Thymus (tissue), 14 donors: Measurements from ENCODE around the gene RANBP6. TPM values are rescaled to one million over a fixed set of nuclear protein-coding genes. Genes with fewer than 3 reads are reported as not detected.
"Not testable (repeated sequence)": the region's sequence is repeated elsewhere in the genome, so short reads cannot be mapped to it uniquely, and the experiment has no call there.

ENCODE experiments used
- DNase-seq, 9 donors: peaks; one replicate each; pipeline ENCODE4 v3.0.0-alpha.2; 2013; ENCODE audit warnings: low spot score in 9 of 9, low read depth in 6 of 9, missing footprints in 1 of 9
- H3K27ac ChIP-seq, 2 donors: one replicate each; pipeline ENCODE4 v1.5.1; 2013; ENCODE audit warnings: control low read depth in 1 of 2, low read depth in 1 of 2, low read length in 1 of 2, mild to moderate bottlenecking in 1 of 2, moderate library complexity in 1 of 2
- H3K27me3 ChIP-seq, 2 donors: one replicate each; pipeline ENCODE4 v1.5.1; 2013; ENCODE audit warnings: low read length in 1 of 2; ENCODE audit not compliant: control insufficient read depth in 2 of 2, insufficient read depth in 1 of 2
- H3K36me3 ChIP-seq, 2 donors: one replicate each; pipeline ENCODE4 v1.5.1; 2013; ENCODE audit warnings: low read length in 1 of 2, mild to moderate bottlenecking in 1 of 2, moderate library complexity in 1 of 2; ENCODE audit not compliant: control insufficient read depth in 2 of 2, insufficient read depth in 2 of 2
- H3K4me1 ChIP-seq, 2 donors: one replicate each; pipeline ENCODE4 v1.5.1; 2013; ENCODE audit warnings: low read length in 2 of 2; ENCODE audit not compliant: control insufficient read depth in 2 of 2, insufficient read depth in 2 of 2
- H3K4me3 ChIP-seq, 2 donors: one replicate each; pipeline ENCODE4 v1.5.1; 2013; ENCODE audit warnings: low read length in 2 of 2, control low read depth in 1 of 2, mild to moderate bottlenecking in 1 of 2
- H3K9me3 ChIP-seq, 2 donors: one replicate each; pipeline ENCODE4 v1.5.1; 2013; ENCODE audit warnings: low read length in 1 of 2, mild to moderate bottlenecking in 1 of 2; ENCODE audit not compliant: control insufficient read depth in 2 of 2, insufficient read depth in 1 of 2
- WGBS: extraction: QIAGEN DNeasy Blood & Tissue Kit; methylation state at CpG from one replicate; pipeline ENCODE4 v1.1.7; 2013; 5-methylcytosine and 5-hydroxymethylcytosine counted together
- long read RNA-seq, 10 donors: transcript quantifications; one replicate each; lab custom pipeline, GENCODE V29; 2026
- polyA plus RNA-seq: library from polyadenylated mRNA; stranded (reverse); fragments of 200-250 nt; gene quantifications from one replicate; pipeline ENCODE4 v1.2.3, GENCODE V29; 2013
- total RNA-seq: library from RNA; stranded (reverse); fragments of 120-200 nt; gene quantifications from one replicate; pipeline ENCODE4 v1.2.4, GENCODE V29; 2013
- donor health status: healthy.

RANBP6 gene
- total RNA-seq: 41.0 TPM
- 20.9 TPM for polyA plus RNA-seq
- long read RNA-seq, donor 1, full-length matches to known transcripts: 6 of 6 reads
- long read RNA-seq, donor 1, partial matches to known transcripts: 0 of 6 reads
- long read RNA-seq, donor 1, other reads (novel, unspliced or antisense): 0 of 6 reads
- long read RNA-seq, donor 2: 0 reads
- long read RNA-seq, donor 3, full-length matches to known transcripts: 50 of 50 reads
- long read RNA-seq, donor 3, partial matches to known transcripts: 0 of 50 reads
- long read RNA-seq, donor 3, other reads (novel, unspliced or antisense): 0 of 50 reads
- long read RNA-seq, donor 4, full-length matches to known transcripts: 21 of 21 reads
- long read RNA-seq, donor 4, partial matches to known transcripts: 0 of 21 reads
- long read RNA-seq, donor 4, other reads (novel, unspliced or antisense): 0 of 21 reads
- long read RNA-seq, donor 5, full-length matches to known transcripts: 81 of 81 reads
- long read RNA-seq, donor 5, partial matches to known transcripts: 0 of 81 reads
- long read RNA-seq, donor 5, other reads (novel, unspliced or antisense): 0 of 81 reads
- long read RNA-seq, donor 6, full-length matches to known transcripts: 15 of 15 reads
- long read RNA-seq, donor 6, partial matches to known transcripts: 0 of 15 reads
- long read RNA-seq, donor 6, other reads (novel, unspliced or antisense): 0 of 15 reads
- long read RNA-seq, donor 7, full-length matches to known transcripts: 37 of 37 reads
- long read RNA-seq, donor 7, partial matches to known transcripts: 0 of 37 reads
- long read RNA-seq, donor 7, other reads (novel, unspliced or antisense): 0 of 37 reads
- long read RNA-seq, donor 8, full-length matches to known transcripts: 15 of 15 reads
- long read RNA-seq, donor 8, partial matches to known transcripts: 0 of 15 reads
- long read RNA-seq, donor 8, other reads (novel, unspliced or antisense): 0 of 15 reads
- long read RNA-seq, donor 9, full-length matches to known transcripts: 17 of 17 reads
- long read RNA-seq, donor 9, partial matches to known transcripts: 0 of 17 reads
- long read RNA-seq, donor 9, other reads (novel, unspliced or antisense): 0 of 17 reads
- long read RNA-seq, donor 10, full-length matches to known transcripts: 29 of 29 reads
- long read RNA-seq, donor 10, partial matches to known transcripts: 0 of 29 reads
- long read RNA-seq, donor 10, other reads (novel, unspliced or antisense): 0 of 29 reads

GRCh38 chr9:6015278-6016157 is at the start of gene RANBP6:
Gene RANBP6 (minus strand): TSS chr9:6015624. CDS start chr9:6015607, 17 bp downstream.
- Histone ChIP-seq H3K27ac (peak within 1 kb of the TSS; percentile 79 to 80), H3K36me3 (peaks cover 6 to 21% of the 10 kb centered on the region in 2 donors), H3K4me3 (peak within 1 kb of the TSS; percentile 68 to 88), H3K27me3 (no peaks in the 10 kb centered on the region), H3K9me3 (no peaks in the 10 kb centered on the region), H3K4me1 (peaks cover 17% of the 10 kb centered on the region in 2 donors)
- 14% methylated on average over 43 of the region's 43 CpGs for WGBS
- DNase-seq: peak; percentile 68 to 94 (median 86)

GRCh38 chr9:6063146-6063545 is 47.7 kb upstream of the RANBP6 start:
- H3K4me3 ChIP-seq, H3K27ac ChIP-seq, H3K4me1 ChIP-seq, H3K36me3 ChIP-seq, H3K27me3 ChIP-seq, H3K9me3 ChIP-seq, DNase-seq: not testable (repeated sequence)
- 90% methylated on average over 7 of the region's 7 CpGs for WGBS

GRCh38 chr9:6055666-6056065 is 40.2 kb upstream of the RANBP6 start:
- Histone ChIP-seq H3K27me3 (no peaks in the 10 kb centered on the region), H3K9me3 (no peaks in the 10 kb centered on the region), H3K4me1 (no peaks in the 10 kb centered on the region), H3K27ac (no peak overlapping the region), H3K36me3 (no peaks in the 10 kb centered on the region), H3K4me3 (no peak overlapping the region)
- WGBS: 76% methylated on average over 3 of the region's 3 CpGs
- no peak for DNase-seq

- no peaks in the 10 kb centered on the region for H3K9me3 ChIP-seq
- H3K27ac ChIP-seq: no peak overlapping the region
- peaks cover 0 to 2% of the 10 kb centered on the region in 2 donors for H3K4me1 ChIP-seq
- peak in 8 of 9 donors; percentile 52 to 89 (median 64) for DNase-seq
- WGBS: 45% methylated on average over 2 of the region's 2 CpGs
- H3K27me3 ChIP-seq: no peaks in the 10 kb centered on the region
- H3K4me3 ChIP-seq: no peak overlapping the region
- H3K36me3 ChIP-seq: no peaks in the 10 kb centered on the region
These were observed 39.8 kb upstream of the RANBP6 start for GRCh38 chr9:6055216-6055615.

GRCh38 chr9:6054280-6055099 is 39.1 kb upstream of the RANBP6 start:
- no peaks in the 10 kb centered on the region for H3K36me3 ChIP-seq
- H3K9me3 ChIP-seq: no peaks in the 10 kb centered on the region
- H3K4me3 ChIP-seq: no peak overlapping the region
- no peaks in the 10 kb centered on the region for H3K27me3 ChIP-seq
- peak in 8 of 9 donors; percentile 42 to 78 (median 50) for DNase-seq
- H3K4me1 ChIP-seq: peaks cover 0 to 2% of the 10 kb centered on the region in 2 donors
- H3K27ac ChIP-seq: no peak overlapping the region
- 16% methylated on average over 3 of the region's 3 CpGs for WGBS

GRCh38 chr9:6052293-6052919 is 37.0 kb upstream of the RANBP6 start:
- 92% methylated on average over 2 of the region's 2 CpGs for WGBS
- Histone ChIP-seq H3K36me3 (no peaks in the 10 kb centered on the region), H3K4me1 (peaks cover 0 to 2% of the 10 kb centered on the region in 2 donors), H3K27ac (no peak overlapping the region), H3K4me3 (no peak overlapping the region), H3K9me3 (no peaks in the 10 kb centered on the region), H3K27me3 (no peaks in the 10 kb centered on the region)
- DNase-seq: no peak

- no peak for DNase-seq
- Histone ChIP-seq H3K4me1 (peaks cover 0 to 2% of the 10 kb centered on the region in 2 donors), H3K9me3 (no peaks in the 10 kb centered on the region), H3K27ac (no peak overlapping the region), H3K4me3 (no peak overlapping the region), H3K36me3 (no peaks in the 10 kb centered on the region), H3K27me3 (no peaks in the 10 kb centered on the region)
- WGBS: 98% methylated on average over 2 of the region's 2 CpGs
These were observed 36.1 kb upstream of the RANBP6 start for GRCh38 chr9:6051511-6051950.
